ENCODE data around the gene FIG4. TPM values are rescaled to one million over a fixed set of nuclear protein-coding genes. Genes with fewer than 3 reads are reported as not detected.
"Not testable (repeated sequence)": the region's sequence is repeated elsewhere in the genome, so short reads cannot be mapped to it uniquely, and the experiment has no call there.

FIG4 gene
- total RNA-seq, 2 donors from 2014 or later = 12.2 to 17.2 TPM

- Histone ChIP-seq H3K27me3 (no peaks in the 10 kb centered on the region), H3K4me1 (no peaks in the 10 kb centered on the region), H3K9me3 (no peaks in the 10 kb centered on the region), H3K4me3 (no peak overlapping the region), H3K36me3 (no peaks in the 10 kb centered on the region), H3K9ac (ENCODE audit: low read depth in 2 of 2, low read length in 2 of 2) (no peak overlapping the region), H3K27ac (no peak overlapping the region)
- no peak for DNase-seq
- TF ChIP-seq CTCF (IDR thresholded peaks at IDR 0.05) = no peak
- intact Hi-C loops (cut with DNase I) = no loop called here
These were observed 12.9 kb upstream of the FIG4 start for GRCh38 chr6:109678240-109678639.

DNA sequence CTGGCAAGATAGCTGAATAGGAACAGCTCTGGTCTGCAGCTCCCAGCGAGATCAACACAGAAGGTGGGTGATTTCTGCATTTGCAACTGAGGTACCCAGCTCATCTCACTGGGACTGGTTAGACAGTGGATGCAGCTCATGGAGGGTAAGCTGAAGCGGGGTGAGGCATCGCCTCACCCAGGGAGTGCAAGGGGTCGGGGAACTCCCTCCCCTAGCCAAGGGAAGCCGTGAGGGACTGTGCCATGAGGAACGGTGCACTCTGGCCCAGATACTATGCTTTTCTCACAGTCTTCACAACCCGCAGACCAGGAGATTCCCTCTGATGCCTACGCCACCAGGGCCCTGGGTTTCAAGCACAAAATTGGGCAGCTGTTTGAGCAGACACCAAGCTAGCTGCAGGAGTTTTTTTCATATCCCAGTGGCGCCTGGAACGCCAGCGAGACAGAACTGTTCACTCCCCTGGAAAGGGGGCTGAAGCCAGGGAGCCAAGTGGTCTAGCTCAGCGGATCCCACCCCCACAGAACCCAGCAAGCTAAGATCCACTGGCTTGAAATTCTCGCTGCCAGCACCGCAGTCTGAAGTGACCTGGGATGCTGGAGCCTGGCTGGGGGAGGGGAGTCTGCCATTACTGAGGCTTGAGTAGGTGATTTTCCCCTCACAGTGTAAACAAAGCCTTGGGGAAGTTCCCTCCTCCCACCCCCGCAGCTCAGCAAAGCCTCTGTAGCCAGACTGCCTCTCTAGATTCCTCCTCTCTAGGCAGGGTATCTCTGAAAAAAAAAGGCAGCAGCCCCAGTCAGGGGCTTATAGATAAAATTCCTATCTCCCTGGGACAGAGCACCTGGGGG lies 12.2 kb upstream of the FIG4 start:
- DNase-seq; H3K27ac ChIP-seq; H3K9me3 ChIP-seq; intact Hi-C loops (cut with DNase I); H3K4me1 ChIP-seq; H3K4me3 ChIP-seq; H3K36me3 ChIP-seq; H3K9ac ChIP-seq (ENCODE audit: low read depth in 2 of 2, low read length in 2 of 2); H3K27me3 ChIP-seq: not testable (repeated sequence)

GRCh38 chr6:109686566-109687265 lies 4.4 kb upstream of the FIG4 start:
- no peak overlapping the region for H3K27ac ChIP-seq

DNA sequence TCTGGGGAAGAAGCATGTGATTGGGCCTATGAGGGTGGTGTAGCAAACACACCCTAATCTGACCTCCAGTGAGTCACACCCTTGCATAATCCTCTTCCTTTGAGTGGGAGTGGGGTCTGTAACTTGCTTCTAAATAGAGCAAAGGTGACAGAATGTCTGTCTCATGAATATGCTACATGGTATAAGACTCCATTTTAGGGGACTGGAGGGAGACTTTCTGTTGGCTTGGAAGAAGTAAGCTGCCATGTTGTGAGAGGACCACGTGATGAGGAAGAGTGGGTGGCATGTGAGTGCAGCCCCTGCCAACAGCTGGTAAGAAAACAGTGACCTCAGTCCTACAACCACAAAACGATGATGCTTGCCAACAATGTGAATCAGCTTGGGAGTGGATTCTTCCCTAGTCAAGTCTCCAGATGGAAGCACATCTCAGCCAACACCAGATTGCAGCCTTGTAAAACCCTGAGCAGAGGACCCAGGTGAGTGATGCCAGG lies 3.8 kb upstream of the FIG4 start:
- H3K4me3 ChIP-seq = no peak overlapping the region
- H3K4me1 ChIP-seq = no peaks in the 10 kb centered on the region
- H3K9me3 ChIP-seq = no peaks in the 10 kb centered on the region
- no peak overlapping the region for H3K27ac ChIP-seq
- H3K36me3 ChIP-seq = no peaks in the 10 kb centered on the region
- no peak overlapping the region for H3K9ac ChIP-seq (ENCODE audit: low read depth in 2 of 2, low read length in 2 of 2)
- DNase-seq = no peak
- no peaks in the 10 kb centered on the region for H3K27me3 ChIP-seq
- intact Hi-C loops (cut with DNase I) = loop anchor here (5.0 to 10.0 kb wide), 2 partner anchors 163 to 240 kb away; no protein-coding TSS in a partner anchor
- TF ChIP-seq CTCF (IDR thresholded peaks at IDR 0.05) = no peak

More at GRCh38 chr6:109686566-109687265, 4.4 kb upstream of the FIG4 start:
- intact Hi-C loops (cut with DNase I) = loop anchor here (5.0 to 10.0 kb wide), 2 partner anchors 162 to 239 kb away; no protein-coding TSS in a partner anchor
- TF ChIP-seq CTCF (IDR thresholded peaks at IDR 0.05) = no peak
- H3K9ac ChIP-seq (ENCODE audit: low read depth in 2 of 2, low read length in 2 of 2) = no peak overlapping the region
- H3K36me3 ChIP-seq = no peaks in the 10 kb centered on the region
- H3K4me1 ChIP-seq = no peaks in the 10 kb centered on the region
- no peak for DNase-seq
- H3K9me3 ChIP-seq = no peaks in the 10 kb centered on the region
- no peaks in the 10 kb centered on the region for H3K27me3 ChIP-seq
- H3K4me3 ChIP-seq = no peak overlapping the region

- TF ChIP-seq CTCF (IDR thresholded peaks at IDR 0.05) = no peak
- Histone ChIP-seq H3K4me1 (no peaks in the 10 kb centered on the region), H3K27me3 (no peaks in the 10 kb centered on the region), H3K9ac (ENCODE audit: low read depth in 2 of 2, low read length in 2 of 2) (peak overlapping the region; percentile 84 to 85), H3K36me3 (no peaks in the 10 kb centered on the region), H3K4me3 (peak overlapping the region; percentile 62), H3K27ac (peak overlapping the region; percentile 87), H3K9me3 (no peaks in the 10 kb centered on the region)
- intact Hi-C loops (cut with DNase I) = no loop called here
- peak; percentile 84 for DNase-seq
These were observed 741 bp upstream of the FIG4 start for GRCh38 chr6:109690373-109690736.

Data from colonic mucosa (tissue), 4 donors.